GM23338 (cell line): ENCODE data around the gene GAB2. TPM values are rescaled to one million over a fixed set of nuclear protein-coding genes. Genes with fewer than 3 reads are reported as not detected.

Experiments used
- ATAC-seq: fragments of 200-7000 bp; cut with Tn5 transposase; 3 replicates; pipeline ENCODE4 v1.9.1; 2020
- DNase-seq: peaks from one replicate; pipeline ENCODE4 v3.0.0-alpha.2; 2015; ENCODE audit warnings: low spot score
- H2AFZ ChIP-seq: fragments of 200-600 bp; sonication (generic); 2 replicates; pipeline ENCODE4 v1.8.0; 2016; ENCODE audit warnings: antibody characterized with exemption, mild to moderate bottlenecking, moderate library complexity
- H3F3A ChIP-seq: fragments of 200-600 bp; sonication (generic); replicated peaks from 2 replicates; pipeline ENCODE4 v1.8.0; 2017; ENCODE audit warnings: antibody characterized with exemption, mixed run types, low read depth
- H3K27ac ChIP-seq: fragments of 200-600 bp; sonication (generic); 2 replicates; pipeline ENCODE4 v1.6.1; 2016; ENCODE audit warnings: low read depth
- H3K27me3 ChIP-seq: fragments of 200-600 bp; sonication (generic); 2 replicates; pipeline ENCODE4 v1.8.0; 2016; ENCODE audit warnings: mild to moderate bottlenecking, mixed run types, moderate library complexity; ENCODE audit not compliant: insufficient read depth
- H3K36me3 ChIP-seq: fragments of 200-600 bp; sonication (generic); 2 replicates; pipeline ENCODE4 v1.8.0; 2016; ENCODE audit warnings: mild to moderate bottlenecking; ENCODE audit not compliant: insufficient read depth
- H3K4me1 ChIP-seq: fragments of 200-600 bp; sonication (generic); 2 replicates; pipeline ENCODE4 v1.8.0; 2016; ENCODE audit warnings: mild to moderate bottlenecking, moderate library complexity; ENCODE audit not compliant: insufficient read depth
- H3K4me2 ChIP-seq: fragments of 200-600 bp; sonication (generic); 2 replicates; pipeline ENCODE4 v1.7.1; 2017; ENCODE audit warnings: mixed run types
- H3K4me3 ChIP-seq: fragments of 200-600 bp; sonication (generic); 2 replicates; pipeline ENCODE4 v1.6.1; 2016; ENCODE audit warnings: mixed run types
- H3K79me2 ChIP-seq: fragments of 200-600 bp; sonication (generic); replicated peaks from 2 replicates; pipeline ENCODE4 v1.8.0; 2017; ENCODE audit warnings: mild to moderate bottlenecking; ENCODE audit not compliant: insufficient read depth
- H3K9me2 ChIP-seq: fragments of 200-600 bp; sonication (generic); 2 replicates; pipeline ENCODE4 v1.8.0; 2017; ENCODE audit not compliant: insufficient read depth
- H4K20me1 ChIP-seq: fragments of 200-600 bp; sonication (generic); replicated peaks from 2 replicates; pipeline ENCODE4 v1.8.0; 2017; ENCODE audit warnings: mild to moderate bottlenecking; ENCODE audit not compliant: insufficient read depth
- H3K27ac Mint-ChIP-seq: 2 replicates; pipeline ENCODE4 v1.8.0; 2020; ENCODE audit warnings: inconsistent platforms, mild to moderate bottlenecking, moderate library complexity, mixed read lengths
- H3K27me3 Mint-ChIP-seq: 3 replicates; pipeline ENCODE4 v1.8.0; 2022; ENCODE audit warnings: low read depth, mild to moderate bottlenecking, moderate library complexity, mixed read lengths, inconsistent platforms; ENCODE audit not compliant: insufficient read depth, poor library complexity
- H3K36me3 Mint-ChIP-seq: 3 replicates; pipeline ENCODE4 v1.8.0; 2021; ENCODE audit warnings: low read depth, mild to moderate bottlenecking, inconsistent platforms, moderate library complexity, mixed read lengths
- H3K4me1 Mint-ChIP-seq: 3 replicates; pipeline ENCODE4 v1.8.0; 2020; ENCODE audit warnings: mild to moderate bottlenecking, inconsistent platforms, mixed read lengths
- H3K4me3 Mint-ChIP-seq: 3 replicates; pipeline ENCODE4 v1.8.0; 2021; ENCODE audit warnings: moderate library complexity, mild to moderate bottlenecking, inconsistent platforms, mixed read lengths
- H3K9me3 Mint-ChIP-seq: 3 replicates; pipeline ENCODE4 v1.8.0; 2020; ENCODE audit warnings: moderate library complexity, mild to moderate bottlenecking, inconsistent platforms, mixed read lengths
- CREB1 ChIP-seq: fragments of 250-450 bp; sonication (Bioruptor Pico); IDR thresholded peaks from 2 replicates; pipeline ENCODE4 v1.5.0; 2020; ENCODE audit warnings: low read depth, mild to moderate bottlenecking, moderate library complexity
- EZH2 ChIP-seq: fragments of 200-600 bp; sonication (generic); IDR thresholded peaks from one replicate; pipeline ENCODE4 v1.8.0; 2017; ENCODE audit warnings: antibody characterized with exemption, mild to moderate bottlenecking, low read depth; ENCODE audit not compliant: unreplicated experiment
- EZH2phosphoT487 ChIP-seq: fragments of 200-600 bp; sonication (generic); IDR thresholded peaks from one replicate; pipeline ENCODE4 v1.8.1; 2018; ENCODE audit warnings: antibody characterized with exemption; ENCODE audit not compliant: unreplicated experiment
- JUNB ChIP-seq: IDR thresholded peaks from one replicate; pipeline ENCODE4 v1.6.1; 2016; ENCODE audit warnings: antibody characterized with exemption; ENCODE audit not compliant: unreplicated experiment
- NANOG ChIP-seq: IDR thresholded peaks from 2 replicates; pipeline ENCODE4 v1.6.1; 2016; ENCODE audit warnings: antibody characterized with exemption, borderline replicate concordance
- POLR2AphosphoS5 ChIP-seq: IDR thresholded peaks from 2 replicates; pipeline ENCODE4 v1.6.1; 2016; ENCODE audit warnings: antibody characterized with exemption, low read depth
- STAT1 ChIP-seq: IDR thresholded peaks from one replicate; pipeline ENCODE4 v1.6.1; 2016; ENCODE audit warnings: antibody characterized with exemption; ENCODE audit not compliant: unreplicated experiment
- ZNF114 ChIP-seq: fragments of 250-450 bp; sonication (Bioruptor Pico); IDR thresholded peaks from 2 replicates; pipeline ENCODE4 v1.5.0; 2020; ENCODE audit warnings: mild to moderate bottlenecking, moderate library complexity
- ZNF331 ChIP-seq: fragments of 250-450 bp; sonication (Bioruptor Pico); IDR thresholded peaks from 2 replicates; pipeline ENCODE4 v1.5.0; 2020; ENCODE audit warnings: low read depth, mild to moderate bottlenecking, moderate library complexity
- polyA plus RNA-seq: library from polyadenylated mRNA; unstranded; fragments of >200 nt; fragmentation: Nextera tagmentation; extraction: Ambion mirVana; gene quantifications from 2 replicates; pipeline ENCODE4 v1.2.1, GENCODE V29; 2016
- total RNA-seq: library from RNA; depleted of rRNA; stranded (reverse); fragments of >200 nt; shearing (Covaris generic); gene quantifications from 2 replicates; pipeline ENCODE4 v1.2.3, GENCODE V29; 2014
- TF ChIP-seq, protein P1 (sequence below), 2 experiments: fragments of 200-600 bp in 1 of 2; sonication (generic) in 1 of 2; conservative IDR thresholded peaks; 2 replicates each; pipeline versions ENCODE4 v1.5.1 to v1.6.1; 2016 to 2017; ENCODE audit warnings: antibody characterized with exemption in 2 of 2, low read depth in 2 of 2, mild to moderate bottlenecking in 2 of 2, moderate library complexity in 1 of 2
- TF ChIP-seq, protein P2 (sequence below): IDR thresholded peaks from one replicate; pipeline ENCODE4 v1.6.1; 2018; ENCODE audit warnings: antibody characterized with exemption; ENCODE audit not compliant: unreplicated experiment
- TF ChIP-seq, protein P3 (sequence below): IDR thresholded peaks from 2 replicates; pipeline ENCODE4 v1.6.1; 2016; ENCODE audit warnings: antibody characterized with exemption

GAB2 gene
- total and polyA plus RNA-seq, 2 experiments from 2014 or later = 2.0 to 10.8 TPM

DNA sequence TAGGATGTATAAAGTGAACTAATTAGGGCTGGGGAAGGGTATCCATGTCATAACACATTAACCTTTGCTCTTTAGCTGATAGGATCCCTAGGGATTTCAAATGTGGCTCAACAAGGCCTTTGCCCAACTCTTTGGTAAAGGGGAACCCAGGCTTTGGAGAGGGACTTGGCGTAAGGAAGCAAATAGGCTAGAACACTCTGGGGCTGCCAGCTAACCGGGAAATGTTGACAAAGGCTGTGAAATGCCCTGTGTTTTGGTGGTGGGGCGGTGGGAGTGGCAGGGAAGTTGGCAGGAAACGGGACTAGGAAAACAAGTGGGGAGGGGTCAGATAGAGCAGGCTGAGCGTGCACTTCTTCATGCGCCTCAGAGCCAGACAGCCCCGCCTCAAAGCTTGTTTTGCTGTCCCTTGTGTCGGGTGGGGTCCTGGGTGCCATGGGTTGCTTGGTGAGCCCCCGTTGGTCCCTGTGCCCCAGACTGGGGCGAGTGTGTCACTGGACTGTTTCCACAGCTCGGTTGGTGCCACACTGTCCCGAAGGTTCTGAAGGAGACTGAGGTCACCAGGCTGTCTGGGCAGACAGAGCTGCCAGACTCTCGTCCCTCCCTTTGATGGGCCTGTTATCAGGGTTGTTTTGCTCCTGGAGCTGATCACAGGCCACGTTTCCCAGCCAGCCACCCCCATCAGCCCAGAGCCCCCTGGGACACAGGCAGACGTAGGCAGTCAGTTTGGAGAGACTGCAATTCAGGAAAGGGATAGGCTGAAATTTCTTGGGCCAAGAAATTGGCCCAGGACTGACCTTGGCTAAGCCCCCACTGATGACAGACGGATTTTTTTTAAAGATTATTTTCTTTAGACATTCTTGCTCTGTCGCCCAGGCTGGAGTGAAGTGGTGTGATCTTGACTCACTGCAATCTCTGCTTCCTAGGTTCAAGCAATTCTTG, 248.8 kb downstream of the GAB2 start:
- no peak overlapping the region for H3K27ac ChIP-seq
- H3K27ac Mint-ChIP-seq = no peak overlapping the region
- DNase-seq = no peak

DNA sequence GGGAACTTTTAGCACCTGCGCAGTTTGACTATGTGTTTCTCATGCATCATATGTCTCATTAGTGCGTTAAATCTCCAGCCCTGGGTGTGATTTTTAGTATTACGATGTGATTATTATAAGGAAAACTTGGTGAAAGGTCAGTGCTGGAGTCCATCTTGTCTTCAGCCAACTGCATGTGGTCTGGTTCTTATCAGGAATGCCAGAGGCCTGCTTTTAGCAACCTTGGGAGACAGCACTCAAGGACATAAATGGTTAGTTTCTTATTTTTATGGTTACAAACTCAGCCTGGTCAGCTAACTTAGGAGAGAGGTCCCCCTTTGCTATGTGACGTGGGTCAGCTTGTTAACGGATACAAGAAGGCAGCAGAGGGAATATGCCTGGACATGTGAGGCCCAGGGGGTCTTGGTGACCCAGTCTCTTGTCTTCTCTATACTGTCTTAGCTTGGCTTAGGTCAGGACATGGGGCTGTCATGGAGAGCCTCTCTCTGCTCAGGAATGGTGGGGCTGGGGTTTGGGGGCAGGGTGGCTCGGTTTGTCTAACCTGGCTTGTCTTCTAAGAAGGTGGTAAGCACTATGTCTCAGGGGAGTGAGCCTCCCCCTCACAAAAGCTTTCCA, 250.7 kb downstream of the GAB2 start:
- H3F3A ChIP-seq = no peaks in the 10 kb centered on the region
- H3K4me3 ChIP-seq = no peak overlapping the region
- no peaks in the 10 kb centered on the region for H3K4me1 Mint-ChIP-seq
- H3K4me2 ChIP-seq = no peak overlapping the region
- H3K27me3 ChIP-seq = no peaks in the 10 kb centered on the region
- H3K9me2 ChIP-seq = no peaks in the 10 kb centered on the region
- H3K27ac Mint-ChIP-seq = no peak overlapping the region
- H3K79me2 ChIP-seq = no peaks in the 10 kb centered on the region
- no peak overlapping the region for H2AFZ ChIP-seq
- no peaks in the 10 kb centered on the region for H3K36me3 ChIP-seq
- no peak overlapping the region for H3K27ac ChIP-seq
- no peaks in the 10 kb centered on the region for H4K20me1 ChIP-seq
- H3K36me3 Mint-ChIP-seq = no peaks in the 10 kb centered on the region
- H3K27me3 Mint-ChIP-seq = peaks cover 5% of the 10 kb centered on the region
- H3K4me1 ChIP-seq = no peaks in the 10 kb centered on the region
- no peak overlapping the region for H3K4me3 Mint-ChIP-seq
- ATAC-seq (no peak), DNase-seq (no peak)
- H3K9me3 Mint-ChIP-seq = no peaks in the 10 kb centered on the region; the same call in 2 of the 3 replicates
- TF ChIP-seq, protein P1, sequence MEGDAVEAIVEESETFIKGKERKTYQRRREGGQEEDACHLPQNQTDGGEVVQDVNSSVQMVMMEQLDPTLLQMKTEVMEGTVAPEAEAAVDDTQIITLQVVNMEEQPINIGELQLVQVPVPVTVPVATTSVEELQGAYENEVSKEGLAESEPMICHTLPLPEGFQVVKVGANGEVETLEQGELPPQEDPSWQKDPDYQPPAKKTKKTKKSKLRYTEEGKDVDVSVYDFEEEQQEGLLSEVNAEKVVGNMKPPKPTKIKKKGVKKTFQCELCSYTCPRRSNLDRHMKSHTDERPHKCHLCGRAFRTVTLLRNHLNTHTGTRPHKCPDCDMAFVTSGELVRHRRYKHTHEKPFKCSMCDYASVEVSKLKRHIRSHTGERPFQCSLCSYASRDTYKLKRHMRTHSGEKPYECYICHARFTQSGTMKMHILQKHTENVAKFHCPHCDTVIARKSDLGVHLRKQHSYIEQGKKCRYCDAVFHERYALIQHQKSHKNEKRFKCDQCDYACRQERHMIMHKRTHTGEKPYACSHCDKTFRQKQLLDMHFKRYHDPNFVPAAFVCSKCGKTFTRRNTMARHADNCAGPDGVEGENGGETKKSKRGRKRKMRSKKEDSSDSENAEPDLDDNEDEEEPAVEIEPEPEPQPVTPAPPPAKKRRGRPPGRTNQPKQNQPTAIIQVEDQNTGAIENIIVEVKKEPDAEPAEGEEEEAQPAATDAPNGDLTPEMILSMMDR (conservative IDR thresholded peaks at IDR 0.05; ENCODE audit: low read depth in 2 of 2) = no peak
- no peak for TF ChIP-seq CREB1
- TF ChIP-seq NANOG = no peak
- no peak for TF ChIP-seq JUNB
- no peak for TF ChIP-seq EZH2phosphoT487
- TF ChIP-seq ZNF331 (CRISPR knock-in tag) = no peak
- no peak for TF ChIP-seq ZNF114 (CRISPR knock-in tag)
- TF ChIP-seq EZH2 = no peak
- no peak for TF ChIP-seq POLR2AphosphoS5
- TF ChIP-seq STAT1 = no peak

More for the DNA sequence above, 248.8 kb downstream of the GAB2 start:
- Mint-ChIP-seq H3K27me3 (peaks cover 7% of the 10 kb centered on the region), H3K4me1 (no peaks in the 10 kb centered on the region), H3K4me3 (no peak overlapping the region), H3K36me3 (peaks cover 4% of the 10 kb centered on the region; the same call in 1 of the 3 replicates), H3K9me3 (no peaks in the 10 kb centered on the region; the same call in 2 of the 3 replicates)
- TF ChIP-seq, protein P2, sequence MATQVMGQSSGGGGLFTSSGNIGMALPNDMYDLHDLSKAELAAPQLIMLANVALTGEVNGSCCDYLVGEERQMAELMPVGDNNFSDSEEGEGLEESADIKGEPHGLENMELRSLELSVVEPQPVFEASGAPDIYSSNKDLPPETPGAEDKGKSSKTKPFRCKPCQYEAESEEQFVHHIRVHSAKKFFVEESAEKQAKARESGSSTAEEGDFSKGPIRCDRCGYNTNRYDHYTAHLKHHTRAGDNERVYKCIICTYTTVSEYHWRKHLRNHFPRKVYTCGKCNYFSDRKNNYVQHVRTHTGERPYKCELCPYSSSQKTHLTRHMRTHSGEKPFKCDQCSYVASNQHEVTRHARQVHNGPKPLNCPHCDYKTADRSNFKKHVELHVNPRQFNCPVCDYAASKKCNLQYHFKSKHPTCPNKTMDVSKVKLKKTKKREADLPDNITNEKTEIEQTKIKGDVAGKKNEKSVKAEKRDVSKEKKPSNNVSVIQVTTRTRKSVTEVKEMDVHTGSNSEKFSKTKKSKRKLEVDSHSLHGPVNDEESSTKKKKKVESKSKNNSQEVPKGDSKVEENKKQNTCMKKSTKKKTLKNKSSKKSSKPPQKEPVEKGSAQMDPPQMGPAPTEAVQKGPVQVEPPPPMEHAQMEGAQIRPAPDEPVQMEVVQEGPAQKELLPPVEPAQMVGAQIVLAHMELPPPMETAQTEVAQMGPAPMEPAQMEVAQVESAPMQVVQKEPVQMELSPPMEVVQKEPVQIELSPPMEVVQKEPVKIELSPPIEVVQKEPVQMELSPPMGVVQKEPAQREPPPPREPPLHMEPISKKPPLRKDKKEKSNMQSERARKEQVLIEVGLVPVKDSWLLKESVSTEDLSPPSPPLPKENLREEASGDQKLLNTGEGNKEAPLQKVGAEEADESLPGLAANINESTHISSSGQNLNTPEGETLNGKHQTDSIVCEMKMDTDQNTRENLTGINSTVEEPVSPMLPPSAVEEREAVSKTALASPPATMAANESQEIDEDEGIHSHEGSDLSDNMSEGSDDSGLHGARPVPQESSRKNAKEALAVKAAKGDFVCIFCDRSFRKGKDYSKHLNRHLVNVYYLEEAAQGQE = no peak
- no peak for TF ChIP-seq ZNF331 (CRISPR knock-in tag)
- TF ChIP-seq ZNF114 (CRISPR knock-in tag) = no peak
- TF ChIP-seq EZH2 = no peak
- TF ChIP-seq EZH2phosphoT487 = no peak
- TF ChIP-seq, protein P3, sequence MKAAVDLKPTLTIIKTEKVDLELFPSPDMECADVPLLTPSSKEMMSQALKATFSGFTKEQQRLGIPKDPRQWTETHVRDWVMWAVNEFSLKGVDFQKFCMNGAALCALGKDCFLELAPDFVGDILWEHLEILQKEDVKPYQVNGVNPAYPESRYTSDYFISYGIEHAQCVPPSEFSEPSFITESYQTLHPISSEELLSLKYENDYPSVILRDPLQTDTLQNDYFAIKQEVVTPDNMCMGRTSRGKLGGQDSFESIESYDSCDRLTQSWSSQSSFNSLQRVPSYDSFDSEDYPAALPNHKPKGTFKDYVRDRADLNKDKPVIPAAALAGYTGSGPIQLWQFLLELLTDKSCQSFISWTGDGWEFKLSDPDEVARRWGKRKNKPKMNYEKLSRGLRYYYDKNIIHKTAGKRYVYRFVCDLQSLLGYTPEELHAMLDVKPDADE = no peak
- TF ChIP-seq NANOG = no peak
- TF ChIP-seq POLR2AphosphoS5 = no peak
- Histone ChIP-seq H2AFZ (no peak overlapping the region; the same call in 1 of the 2 replicates), H3K79me2 (no peaks in the 10 kb centered on the region), H3K27me3 (no peaks in the 10 kb centered on the region), H3K4me3 (no peak overlapping the region), H3K36me3 (no peaks in the 10 kb centered on the region), H4K20me1 (no peaks in the 10 kb centered on the region), H3K9me2 (no peaks in the 10 kb centered on the region), H3K4me2 (no peak overlapping the region), H3F3A (no peaks in the 10 kb centered on the region), H3K4me1 (no peaks in the 10 kb centered on the region)
- ATAC-seq = no peak
